ENCODE results near the gene SPDYE9. TPM values are rescaled to one million over a fixed set of nuclear protein-coding genes. Genes with fewer than 3 reads are reported as not detected.
"Not testable (repeated sequence)": the region's sequence is repeated elsewhere in the genome, so short reads cannot be mapped to it uniquely, and the experiment has no call there.

Gene SPDYE9
- polyA plus RNA-seq, 4 donors, result 0.30 TPM; not detected in 3

DNA sequence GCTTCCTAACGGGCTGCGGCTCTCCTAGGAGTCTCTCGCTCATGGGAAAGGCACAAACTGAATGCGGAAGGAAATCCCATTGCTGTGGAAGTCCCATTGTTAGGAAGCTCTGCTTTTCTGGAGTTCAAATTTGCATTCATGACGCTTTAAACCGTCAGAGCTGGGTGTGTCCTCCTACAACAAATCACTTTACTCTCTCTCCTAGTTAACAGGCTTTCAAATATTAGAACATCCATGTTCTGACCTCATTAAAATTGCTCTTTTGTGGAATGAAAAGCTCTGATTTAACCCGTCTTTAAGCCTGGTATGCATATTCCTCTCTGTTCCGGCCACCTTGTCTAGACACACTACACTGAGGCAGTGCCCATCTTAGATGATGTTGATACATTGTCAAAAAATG, 56.2 kb downstream of the SPDYE9 start, which contains the start of gene SPDYE8:
SPDYE8 (minus strand) TSS at position 101 of the 400 bp plus-strand sequence. CDS start 1,800 bp downstream, outside the sequence.
- H3K27me3 ChIP-seq (ENCODE audit: control insufficient read depth in 3 of 3, insufficient read depth in 3 of 3, low read length in 3 of 3); H3K4me3 ChIP-seq (ENCODE audit: low read depth in 1 of 3, low read length in 3 of 3); H3K4me1 ChIP-seq (ENCODE audit: control insufficient read depth in 3 of 3, insufficient read depth in 2 of 3, low read depth in 1 of 3, low read length in 2 of 3); H3K27ac ChIP-seq (ENCODE audit: low read depth in 1 of 3, low read length in 2 of 3); H3K36me3 ChIP-seq (ENCODE audit: control insufficient read depth in 3 of 3, insufficient read depth in 2 of 3, low read depth in 1 of 3, low read length in 3 of 3); FAIRE-seq; DNase-seq; H3K9me3 ChIP-seq (ENCODE audit: control insufficient read depth in 2 of 2, insufficient read depth in 1 of 2, low read depth in 1 of 2, low read length in 1 of 2): not testable (repeated sequence)
- no CpG with 5 or more reads among the region's 8 CpGs for WGBS, 3 donors

Other genes starting within 250 kb of the SPDYE9 start
- 10 to 100 TPM; 13.5 to 42.7 (median 19.0) TPM for gene POM121, start 160.9 kb downstream of the SPDYE9 start, polyA plus RNA-seq
- 1 to 10 TPM in 3 of 4 donors, under 1 TPM in 1; 0.46 to 1.4 (median 1.2) TPM for gene TRIM74, start 116.6 kb downstream of the SPDYE9 start, polyA plus RNA-seq
- gene SPDYE8, start 56.3 kb downstream of the SPDYE9 start, polyA plus RNA-seq, result under 1 TPM in 1 of 4 donors, not detected in 3; 0.28 TPM
- under 1 TPM in 1 of 4 donors, not detected in 3; 0.41 TPM for gene SPDYE11, start 28.1 kb downstream of the SPDYE9 start, polyA plus RNA-seq
- gene NSUN5, start 222.8 kb upstream of the SPDYE9 start, polyA plus RNA-seq, result 10 to 100 TPM; 22.5 to 34.0 (median 30.8) TPM
- gene TRIM50, start 242.0 kb upstream of the SPDYE9 start, polyA plus RNA-seq, result 1 to 10 TPM in 1 of 4 donors, under 1 TPM in 2, not detected in 1; 0.27 to 2.1 (median 0.54) TPM
- under 1 TPM in 1 of 4 donors, not detected in 3; 0.06 TPM for gene FKBP6, start 242.1 kb upstream of the SPDYE9 start, polyA plus RNA-seq

Data from small intestine (tissue), 7 donors.